HL-60 (cell line): ENCODE results near the gene ZDHHC17.

Source experiments
- POLR2AphosphoS5 ChIP-seq: IDR thresholded peaks from 2 replicates; pipeline ENCODE4 v1.6.1; 2012; ENCODE audit warnings: low read depth
- SPI1 ChIP-seq: IDR thresholded peaks from 2 replicates; pipeline ENCODE4 v1.6.1; 2012; ENCODE audit warnings: low read depth, mild to moderate bottlenecking, borderline replicate concordance
- TF ChIP-seq, protein P1 (sequence below): IDR thresholded peaks from one replicate; pipeline ENCODE4 v1.5.1; 2011; ENCODE audit warnings: low read length, control low read depth, inconsistent platforms; ENCODE audit not compliant: insufficient read depth
- TF ChIP-seq, protein P2 (sequence below): IDR thresholded peaks from 2 replicates; pipeline ENCODE4 v1.6.1; 2012; ENCODE audit warnings: low read depth; ENCODE audit not compliant: insufficient replicate concordance

DNA sequence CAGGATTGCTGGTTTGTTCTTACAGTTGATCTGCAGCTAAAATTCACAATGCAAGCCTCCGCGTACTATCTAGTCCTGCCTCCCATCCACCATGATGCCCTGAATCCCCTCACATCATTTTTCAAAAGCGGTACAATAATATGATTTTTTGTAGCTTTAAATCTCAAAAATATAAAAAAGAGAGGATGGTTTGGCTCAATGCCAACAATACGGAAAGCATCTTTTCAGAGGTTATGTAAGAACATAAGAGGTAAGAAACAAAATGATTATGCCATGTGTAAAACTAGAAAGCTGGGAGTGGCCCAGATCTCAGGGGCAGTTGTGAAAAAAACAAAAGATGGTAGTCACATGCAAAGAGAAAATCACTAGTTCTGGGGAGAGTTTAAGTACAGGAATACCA, 24.0 kb upstream of the ZDHHC17 start:
- TF ChIP-seq, protein P1, sequence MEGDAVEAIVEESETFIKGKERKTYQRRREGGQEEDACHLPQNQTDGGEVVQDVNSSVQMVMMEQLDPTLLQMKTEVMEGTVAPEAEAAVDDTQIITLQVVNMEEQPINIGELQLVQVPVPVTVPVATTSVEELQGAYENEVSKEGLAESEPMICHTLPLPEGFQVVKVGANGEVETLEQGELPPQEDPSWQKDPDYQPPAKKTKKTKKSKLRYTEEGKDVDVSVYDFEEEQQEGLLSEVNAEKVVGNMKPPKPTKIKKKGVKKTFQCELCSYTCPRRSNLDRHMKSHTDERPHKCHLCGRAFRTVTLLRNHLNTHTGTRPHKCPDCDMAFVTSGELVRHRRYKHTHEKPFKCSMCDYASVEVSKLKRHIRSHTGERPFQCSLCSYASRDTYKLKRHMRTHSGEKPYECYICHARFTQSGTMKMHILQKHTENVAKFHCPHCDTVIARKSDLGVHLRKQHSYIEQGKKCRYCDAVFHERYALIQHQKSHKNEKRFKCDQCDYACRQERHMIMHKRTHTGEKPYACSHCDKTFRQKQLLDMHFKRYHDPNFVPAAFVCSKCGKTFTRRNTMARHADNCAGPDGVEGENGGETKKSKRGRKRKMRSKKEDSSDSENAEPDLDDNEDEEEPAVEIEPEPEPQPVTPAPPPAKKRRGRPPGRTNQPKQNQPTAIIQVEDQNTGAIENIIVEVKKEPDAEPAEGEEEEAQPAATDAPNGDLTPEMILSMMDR: no peak
- no peak for TF ChIP-seq POLR2AphosphoS5
- no peak for TF ChIP-seq SPI1
- TF ChIP-seq, protein P2, sequence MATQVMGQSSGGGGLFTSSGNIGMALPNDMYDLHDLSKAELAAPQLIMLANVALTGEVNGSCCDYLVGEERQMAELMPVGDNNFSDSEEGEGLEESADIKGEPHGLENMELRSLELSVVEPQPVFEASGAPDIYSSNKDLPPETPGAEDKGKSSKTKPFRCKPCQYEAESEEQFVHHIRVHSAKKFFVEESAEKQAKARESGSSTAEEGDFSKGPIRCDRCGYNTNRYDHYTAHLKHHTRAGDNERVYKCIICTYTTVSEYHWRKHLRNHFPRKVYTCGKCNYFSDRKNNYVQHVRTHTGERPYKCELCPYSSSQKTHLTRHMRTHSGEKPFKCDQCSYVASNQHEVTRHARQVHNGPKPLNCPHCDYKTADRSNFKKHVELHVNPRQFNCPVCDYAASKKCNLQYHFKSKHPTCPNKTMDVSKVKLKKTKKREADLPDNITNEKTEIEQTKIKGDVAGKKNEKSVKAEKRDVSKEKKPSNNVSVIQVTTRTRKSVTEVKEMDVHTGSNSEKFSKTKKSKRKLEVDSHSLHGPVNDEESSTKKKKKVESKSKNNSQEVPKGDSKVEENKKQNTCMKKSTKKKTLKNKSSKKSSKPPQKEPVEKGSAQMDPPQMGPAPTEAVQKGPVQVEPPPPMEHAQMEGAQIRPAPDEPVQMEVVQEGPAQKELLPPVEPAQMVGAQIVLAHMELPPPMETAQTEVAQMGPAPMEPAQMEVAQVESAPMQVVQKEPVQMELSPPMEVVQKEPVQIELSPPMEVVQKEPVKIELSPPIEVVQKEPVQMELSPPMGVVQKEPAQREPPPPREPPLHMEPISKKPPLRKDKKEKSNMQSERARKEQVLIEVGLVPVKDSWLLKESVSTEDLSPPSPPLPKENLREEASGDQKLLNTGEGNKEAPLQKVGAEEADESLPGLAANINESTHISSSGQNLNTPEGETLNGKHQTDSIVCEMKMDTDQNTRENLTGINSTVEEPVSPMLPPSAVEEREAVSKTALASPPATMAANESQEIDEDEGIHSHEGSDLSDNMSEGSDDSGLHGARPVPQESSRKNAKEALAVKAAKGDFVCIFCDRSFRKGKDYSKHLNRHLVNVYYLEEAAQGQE: no peak
